Measurements from ENCODE around the gene IKZF1.

The IKZF1 gene

GRCh38 chr7:50306494-50307367 is 2.2 kb downstream of the IKZF1 start:
- no peak overlapping the region for H3K27ac ChIP-seq
- DNase-seq (ENCODE audit: low read depth, low spot score) = no peak

- DNase-seq (ENCODE audit: low read depth, low spot score) = no peak
Observed at GRCh38 chr7:50307368-50308032, 3.0 kb downstream of the IKZF1 start.

GRCh38 chr7:50308203-50308531 is 3.7 kb downstream of the IKZF1 start:
- DNase-seq (ENCODE audit: low read depth, low spot score) = no peak
- no peak overlapping the region for H3K27ac ChIP-seq

More at GRCh38 chr7:50307368-50308032, 3.0 kb downstream of the IKZF1 start:
- no peak overlapping the region for H3K27ac ChIP-seq

- no peak for DNase-seq (ENCODE audit: low read depth, low spot score)
- H3K27ac ChIP-seq = no peak overlapping the region
Observed at GRCh38 chr7:50308532-50309385, 4.2 kb downstream of the IKZF1 start.

GRCh38 chr7:50309721-50310120 is 5.2 kb downstream of the IKZF1 start:
- H3K27ac ChIP-seq = no peak overlapping the region
- DNase-seq (ENCODE audit: low read depth, low spot score) = no peak

- DNase-seq (ENCODE audit: low read depth, low spot score) = no peak
Observed at GRCh38 chr7:50310361-50310760, 5.8 kb downstream of the IKZF1 start.

GRCh38 chr7:50310956-50311355 is 6.4 kb downstream of the IKZF1 start:
- H3K27ac ChIP-seq = no peak overlapping the region
- no peak for DNase-seq (ENCODE audit: low read depth, low spot score)

More at GRCh38 chr7:50310361-50310760, 5.8 kb downstream of the IKZF1 start:
- no peak overlapping the region for H3K27ac ChIP-seq

- no peak for DNase-seq (ENCODE audit: low read depth, low spot score)
- no peak overlapping the region for H3K27ac ChIP-seq
Observed at GRCh38 chr7:50312250-50313162, 8.0 kb downstream of the IKZF1 start.

- DNase-seq (ENCODE audit: low read depth, low spot score) = no peak
- H3K27ac ChIP-seq = no peak overlapping the region
Observed at GRCh38 chr7:50314836-50315592, 10.5 kb downstream of the IKZF1 start.

GRCh38 chr7:50315739-50316671 is 11.5 kb downstream of the IKZF1 start:
- H3K27ac ChIP-seq = no peak overlapping the region
- DNase-seq (ENCODE audit: low read depth, low spot score) = no peak

- no peak for DNase-seq (ENCODE audit: low read depth, low spot score)
- no peak overlapping the region for H3K27ac ChIP-seq
Observed at GRCh38 chr7:50317221-50317678, 12.7 kb downstream of the IKZF1 start.

- no peak overlapping the region for H3K27ac ChIP-seq
- no peak for DNase-seq (ENCODE audit: low read depth, low spot score)
Observed at GRCh38 chr7:50317697-50318669, 13.5 kb downstream of the IKZF1 start.

- no peak overlapping the region for H3K27ac ChIP-seq
- DNase-seq (ENCODE audit: low read depth, low spot score) = no peak
Observed at GRCh38 chr7:50321487-50322067, 17.1 kb downstream of the IKZF1 start.

- no peak for DNase-seq (ENCODE audit: low read depth, low spot score)
- H3K27ac ChIP-seq = no peak overlapping the region
Observed at GRCh38 chr7:50324113-50324512, 19.6 kb downstream of the IKZF1 start.

GRCh38 chr7:50327443-50327842 is 22.9 kb downstream of the IKZF1 start:
- no peak overlapping the region for H3K27ac ChIP-seq
- DNase-seq (ENCODE audit: low read depth, low spot score) = no peak

GRCh38 chr7:50329775-50330174 is 25.3 kb downstream of the IKZF1 start:
- DNase-seq (ENCODE audit: low read depth, low spot score) = no peak
- H3K27ac ChIP-seq = no peak overlapping the region
